Lung (tissue), 12 donors: ENCODE measurements around the gene GALNT2. TPM values are rescaled to one million over a fixed set of nuclear protein-coding genes. Genes with fewer than 3 reads are reported as not detected.

Source experiments
- ATAC-seq: fragments of 200-7000 bp; cut with Tn5 transposase; one replicate; pipeline ENCODE4 v1.9.1; 2020; ENCODE audit warnings: moderate number of reproducible peaks; ENCODE audit not compliant: insufficient read depth, low FRiP score
- DNase-seq, 3 donors: peaks; one replicate each; pipeline ENCODE4 v3.0.0-alpha.2; 2013 to 2017
- H3K27ac ChIP-seq, 2 donors: one replicate each; pipeline ENCODE4 v1.5.1; 2013; ENCODE audit warnings: mild to moderate bottlenecking in 2 of 2, moderate library complexity in 2 of 2, control low read depth in 1 of 2, inconsistent platforms in 1 of 2, low read depth in 1 of 2, low read length in 1 of 2
- H3K27me3 ChIP-seq, 3 donors: one replicate each; pipeline ENCODE4 v1.5.1; 2013; ENCODE audit warnings: low read length in 2 of 3; ENCODE audit not compliant: control insufficient read depth in 3 of 3, insufficient read depth in 3 of 3
- H3K36me3 ChIP-seq, 4 donors: one replicate each; pipeline ENCODE4 v1.5.1; 2013; ENCODE audit warnings: low read length in 4 of 4, mild to moderate bottlenecking in 1 of 4, moderate library complexity in 1 of 4; ENCODE audit not compliant: control insufficient read depth in 4 of 4, insufficient read depth in 4 of 4
- H3K4me1 ChIP-seq, 5 donors: one replicate each; pipeline ENCODE4 v1.5.1; 2013; ENCODE audit warnings: low read length in 5 of 5, mild to moderate bottlenecking in 2 of 5, moderate library complexity in 1 of 5; ENCODE audit not compliant: control insufficient read depth in 5 of 5, insufficient read depth in 5 of 5
- H3K4me3 ChIP-seq: one replicate; pipeline ENCODE4 v1.5.1; 2013; ENCODE audit warnings: mild to moderate bottlenecking, control low read depth, moderate library complexity
- H3K9ac ChIP-seq, 2 donors: one replicate each; pipeline ENCODE4 v1.5.1; 2013; ENCODE audit warnings: low read length in 2 of 2, control low read depth in 1 of 2; ENCODE audit not compliant: insufficient read depth in 1 of 2
- H3K9me3 ChIP-seq, 4 donors: one replicate each; pipeline ENCODE4 v1.5.1; 2013; ENCODE audit warnings: low read length in 3 of 4, mild to moderate bottlenecking in 1 of 4, moderate library complexity in 1 of 4; ENCODE audit not compliant: control insufficient read depth in 4 of 4, insufficient read depth in 3 of 4
- CTCF ChIP-seq: IDR thresholded peaks from 2 replicates; pipeline ENCODE4 v1.5.1; 2012; ENCODE audit warnings: mild to moderate bottlenecking; ENCODE audit errors: control extremely low read depth, extremely low read depth
- WGBS, 2 donors: extraction: QIAGEN DNeasy Blood & Tissue Kit; methylation state at CpG; one replicate each; pipeline ENCODE4 v1.1.7; 2013; 5-methylcytosine and 5-hydroxymethylcytosine counted together
- polyA plus RNA-seq, 2 donors: library from polyadenylated mRNA; stranded (reverse); fragments of 200-250 nt; gene quantifications; one replicate each; pipeline ENCODE4 v1.2.1, GENCODE V29; 2013
- total RNA-seq, 2 donors: library from RNA; depleted of rRNA in 1 of 2; stranded (reverse); fragments of >200 nt in 1 of 2; gene quantifications; one replicate each; pipeline ENCODE4 v1.2.1, GENCODE V29; 2014 to 2021
- donor health status: control.
- donor health status: control.
- donor health status: Bipolar disorder and iron deficiency.
- donor health status: healthy.
- donor health status: DM: yes; HTN: yes; CAD: no.

GALNT2 gene
- total and polyA plus RNA-seq, 4 donors: 23.1 to 101 (median 58.9) TPM

DNA sequence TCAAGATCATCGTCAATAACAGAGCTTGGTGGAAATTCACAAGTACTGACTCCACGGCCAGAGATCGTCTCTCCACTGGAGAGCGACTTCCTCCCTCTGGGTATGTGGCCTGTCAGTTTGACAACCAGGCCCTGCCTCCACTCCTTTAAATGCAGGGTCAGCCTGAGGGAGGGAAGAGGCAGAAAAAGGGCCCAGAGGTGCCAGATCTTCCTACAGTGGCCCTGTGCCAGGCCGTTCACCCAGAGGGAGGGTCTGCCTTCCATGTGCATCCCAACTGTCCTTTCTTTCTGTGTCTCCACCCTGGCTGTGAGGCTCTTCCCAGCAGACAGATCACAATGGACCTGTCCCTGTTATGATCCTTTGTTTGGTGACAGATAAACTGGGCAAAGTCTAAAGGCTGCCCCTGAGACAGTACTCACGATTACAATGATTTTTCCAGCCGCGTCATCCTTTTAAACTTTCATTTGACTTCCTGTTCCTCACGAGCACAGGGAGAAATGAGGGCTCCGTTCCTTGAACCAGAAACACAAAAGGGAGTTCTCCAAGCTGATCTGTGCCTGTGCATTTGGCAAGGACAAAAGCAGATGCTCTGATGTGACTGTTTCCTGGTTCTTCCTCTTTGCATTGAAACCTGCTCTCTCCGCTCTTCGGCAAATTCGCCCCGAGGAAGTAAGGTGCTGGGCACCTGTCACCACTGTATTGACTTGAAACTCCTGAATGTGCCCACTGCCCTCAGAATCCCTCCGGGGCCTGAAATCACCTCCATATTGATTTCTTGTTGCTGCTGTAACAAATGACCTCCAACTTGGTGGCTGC lies 232.4 kb downstream of the GALNT2 start:
- DNase-seq (no peak), ATAC-seq (no peak)
- no peak overlapping the region for H3K27ac ChIP-seq
- H3K9ac ChIP-seq: no peak overlapping the region
- H3K9me3 ChIP-seq: no peaks in the 10 kb centered on the region
- H3K4me3 ChIP-seq: no peak overlapping the region
- H3K36me3 ChIP-seq: no peaks in the 10 kb centered on the region
- WGBS, 2 donors: 52 to 70% methylated on average over 15 of the region's 15 CpGs
- peaks cover 0 to 9% (median 0%) of the 10 kb centered on the region in 5 donors for H3K4me1 ChIP-seq
- TF ChIP-seq CTCF: no peak
- no peaks in the 10 kb centered on the region for H3K27me3 ChIP-seq

GRCh38 chr1:230300322-230301301 lies 233.6 kb downstream of the GALNT2 start:
- no peak overlapping the region for H3K9ac ChIP-seq
- no peak overlapping the region for H3K27ac ChIP-seq
- DNase-seq (no peak), ATAC-seq (no peak)
- H3K4me3 ChIP-seq: no peak overlapping the region
- WGBS, 2 donors: 89 to 91% methylated on average over 26 of the region's 26 CpGs
- peaks cover 0 to 10% (median 0%) of the 10 kb centered on the region in 5 donors for H3K4me1 ChIP-seq
- no peaks in the 10 kb centered on the region for H3K27me3 ChIP-seq
- TF ChIP-seq CTCF: no peak
- H3K36me3 ChIP-seq: no peaks in the 10 kb centered on the region
- no peaks in the 10 kb centered on the region for H3K9me3 ChIP-seq

DNA sequence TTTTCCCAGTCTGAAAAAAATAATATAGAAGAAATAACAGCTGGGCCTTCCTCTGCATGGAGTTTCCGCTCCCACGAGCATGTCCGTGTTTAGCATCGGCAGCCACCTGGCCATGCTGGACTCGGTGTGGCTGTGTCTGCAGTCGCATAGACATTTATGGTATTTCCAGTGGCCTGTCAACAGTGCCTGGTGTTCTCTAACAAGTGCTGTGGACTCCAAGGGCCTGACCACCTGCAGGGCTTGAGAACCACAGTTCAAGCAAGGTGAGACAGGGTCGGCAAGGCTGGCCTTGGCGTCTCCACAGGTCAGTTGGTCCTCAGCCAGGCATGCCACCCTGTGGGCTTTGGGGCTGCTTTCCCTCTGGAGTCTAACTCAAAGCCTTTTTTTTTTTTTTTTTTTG lies 234.3 kb downstream of the GALNT2 start:
- Histone ChIP-seq H3K9me3 (no peaks in the 10 kb centered on the region), H3K27me3 (no peaks in the 10 kb centered on the region), H3K36me3 (no peaks in the 10 kb centered on the region), H3K4me3 (no peak overlapping the region), H3K9ac (no peak overlapping the region), H3K27ac (no peak overlapping the region), H3K4me1 (peaks cover 0 to 10% (median 0%) of the 10 kb centered on the region in 5 donors)
- DNase-seq (no peak), ATAC-seq (no peak)
- WGBS, 2 donors: 93 to 94% methylated on average over 8 of the region's 8 CpGs
- no peak for TF ChIP-seq CTCF
